Measurements from ENCODE around the gene PRRC2B. TPM values are rescaled to one million over a fixed set of nuclear protein-coding genes. Genes with fewer than 3 reads are reported as not detected.

The PRRC2B gene
- total and polyA plus RNA-seq, 4 donors = 39.4 to 171 (median 91.4) TPM

DNA sequence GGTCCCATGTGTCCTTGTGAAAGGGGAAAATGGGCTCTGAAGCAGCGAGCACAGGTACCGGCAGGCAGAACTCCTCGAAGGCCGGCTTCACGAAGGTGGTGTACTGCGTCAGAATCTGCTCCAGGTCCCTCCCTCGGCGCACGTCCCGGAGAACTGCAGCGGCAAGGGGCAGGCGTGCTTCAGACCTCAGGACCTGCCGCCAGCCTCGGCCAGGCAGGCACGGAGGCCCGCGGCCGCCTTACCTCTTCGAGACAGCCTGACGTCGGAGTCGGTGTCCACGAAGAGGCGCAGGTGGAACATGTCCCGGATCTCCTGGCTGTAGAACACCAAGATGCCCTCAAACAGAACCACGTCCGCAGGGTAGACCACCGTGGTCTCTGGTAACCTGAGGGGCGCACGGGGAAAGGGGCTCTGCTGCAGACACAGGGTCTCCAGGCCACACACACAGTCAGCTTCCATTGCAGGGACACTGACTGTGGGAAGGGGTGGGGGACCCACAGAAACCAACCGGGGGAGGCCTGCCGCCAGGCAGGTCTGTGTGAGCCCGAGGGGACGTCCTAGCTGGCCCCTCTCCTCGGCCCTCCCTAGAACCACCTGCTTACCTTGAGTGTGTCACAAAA is 135.1 kb downstream of the PRRC2B start:
- H3K4me3 ChIP-seq = no peak overlapping the region
- WGBS, 2 donors = 97 to 99% methylated on average over 35 of the region's 35 CpGs

DNA sequence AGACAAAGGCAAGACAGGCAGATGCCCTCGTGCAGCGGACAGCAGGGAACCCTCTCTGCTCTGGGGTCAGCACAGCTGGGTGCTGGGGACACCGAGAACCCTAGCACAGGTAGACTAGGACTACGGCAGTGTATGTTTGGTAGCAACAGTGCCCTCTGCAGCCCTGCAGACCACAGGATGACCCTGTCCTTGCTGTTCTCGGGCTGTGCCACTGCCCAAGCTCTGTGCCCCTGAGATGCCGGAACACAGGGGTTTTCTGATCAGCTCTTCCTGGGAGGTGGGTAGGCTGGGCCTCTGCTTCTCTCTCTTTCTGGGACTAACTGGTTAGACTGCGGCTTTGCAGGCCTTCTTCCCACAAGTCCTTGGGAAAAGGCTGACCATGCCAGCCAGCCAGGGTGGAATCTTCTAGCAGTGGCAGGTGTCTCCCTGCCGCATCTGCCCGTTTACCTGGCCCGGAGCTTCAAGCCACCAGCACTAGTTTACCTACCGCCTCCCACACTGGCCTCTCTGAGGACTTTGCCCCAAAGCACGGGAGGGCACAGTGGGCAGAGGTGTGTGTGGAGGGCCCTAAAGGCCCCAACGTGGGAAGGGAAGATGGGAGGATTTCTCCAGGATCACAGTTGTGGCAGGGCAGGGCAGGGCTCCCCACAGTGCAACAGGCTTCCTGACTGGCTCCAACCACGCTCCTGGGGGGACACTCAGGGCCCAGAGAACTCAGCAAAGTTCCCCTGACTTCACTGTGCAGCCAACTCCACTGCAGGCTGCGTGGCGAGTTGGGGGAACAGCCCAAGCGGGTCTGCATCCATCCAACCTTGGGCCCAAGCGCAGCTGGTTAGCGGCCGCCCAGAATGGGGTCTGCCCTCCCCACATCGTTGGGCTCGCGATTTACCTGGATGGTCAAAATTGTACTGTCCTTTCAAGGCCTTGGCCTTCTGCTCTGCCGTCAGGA is 136.0 kb downstream of the PRRC2B start:
- no peak for ATAC-seq (ENCODE audit: insufficient read depth, low FRiP score)
- Histone ChIP-seq H3K9ac (ENCODE audit: insufficient read depth in 1 of 2, low read length in 2 of 2) (peak overlapping the region in 1 of 2 donors; percentile 46), H3K9me3 (ENCODE audit: control insufficient read depth in 4 of 4, insufficient read depth in 3 of 4, low read length in 3 of 4) (no peaks in the 10 kb centered on the region), H3K4me3 (peak overlapping the region; percentile 87), H3K27ac (ENCODE audit: low read depth in 1 of 2, low read length in 1 of 2) (peak overlapping the region; percentile 20 to 80), H3K27me3 (ENCODE audit: control insufficient read depth in 3 of 3, insufficient read depth in 3 of 3, low read length in 2 of 3) (no peaks in the 10 kb centered on the region), H3K4me1 (ENCODE audit: control insufficient read depth in 5 of 5, insufficient read depth in 5 of 5, low read length in 5 of 5) (peaks cover 0 to 14% (median 11%) of the 10 kb centered on the region in 5 donors), H3K36me3 (ENCODE audit: control insufficient read depth in 4 of 4, insufficient read depth in 4 of 4, low read length in 4 of 4) (peaks cover 0 to 36% (median 13%) of the 10 kb centered on the region in 4 donors)
- WGBS, 2 donors = 64 to 77% methylated on average over 24 of the region's 24 CpGs
- no peak for DNase-seq
- TF ChIP-seq CTCF (IDR thresholded peaks at IDR 0.05; ENCODE audit: control extremely low read depth, extremely low read depth) = no peak

More for the DNA sequence above, 135.1 kb downstream of the PRRC2B start:
- Histone ChIP-seq H3K9ac (ENCODE audit: insufficient read depth in 1 of 2, low read length in 2 of 2) (no peak overlapping the region), H3K4me1 (ENCODE audit: control insufficient read depth in 5 of 5, insufficient read depth in 5 of 5, low read length in 5 of 5) (peaks cover 0 to 14% (median 8%) of the 10 kb centered on the region in 5 donors), H3K27me3 (ENCODE audit: control insufficient read depth in 3 of 3, insufficient read depth in 3 of 3, low read length in 2 of 3) (no peaks in the 10 kb centered on the region), H3K36me3 (ENCODE audit: control insufficient read depth in 4 of 4, insufficient read depth in 4 of 4, low read length in 4 of 4) (peaks cover 0 to 43% (median 14%) of the 10 kb centered on the region in 4 donors), H3K9me3 (ENCODE audit: control insufficient read depth in 4 of 4, insufficient read depth in 3 of 4, low read length in 3 of 4) (no peaks in the 10 kb centered on the region), H3K27ac (ENCODE audit: low read depth in 1 of 2, low read length in 1 of 2) (no peak overlapping the region)
- ATAC-seq (ENCODE audit: insufficient read depth, low FRiP score) (no peak), DNase-seq (no peak)
- no peak for TF ChIP-seq CTCF (IDR thresholded peaks at IDR 0.05; ENCODE audit: control extremely low read depth, extremely low read depth)

DNA sequence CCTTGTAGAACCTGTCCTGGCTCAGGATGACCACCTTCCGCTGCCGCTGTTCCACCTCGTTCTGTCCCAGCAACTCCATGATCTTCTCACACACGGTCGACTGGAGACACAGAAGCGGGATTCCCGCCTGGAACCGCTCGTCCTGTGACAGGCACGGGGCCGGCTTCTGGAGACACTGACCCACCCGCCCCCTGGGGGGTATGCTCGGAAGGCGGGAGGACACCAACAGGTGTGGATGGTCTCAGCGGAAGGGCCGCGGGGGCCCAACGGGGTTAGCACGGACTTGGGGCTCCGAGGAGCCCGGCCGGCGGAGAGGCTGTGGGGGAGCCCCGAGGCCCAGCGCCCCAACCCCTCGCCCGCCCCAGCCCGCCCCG is 136.6 kb downstream of the PRRC2B start:
- Histone ChIP-seq H3K9me3 (ENCODE audit: control insufficient read depth in 4 of 4, insufficient read depth in 3 of 4, low read length in 3 of 4) (no peaks in the 10 kb centered on the region), H3K9ac (ENCODE audit: insufficient read depth in 1 of 2, low read length in 2 of 2) (peak overlapping the region in 1 of 2 donors; percentile 46), H3K4me3 (peak overlapping the region; percentile 87), H3K36me3 (ENCODE audit: control insufficient read depth in 4 of 4, insufficient read depth in 4 of 4, low read length in 4 of 4) (peaks cover 0 to 33% (median 13%) of the 10 kb centered on the region in 4 donors), H3K27me3 (ENCODE audit: control insufficient read depth in 3 of 3, insufficient read depth in 3 of 3, low read length in 2 of 3) (no peaks in the 10 kb centered on the region), H3K4me1 (ENCODE audit: control insufficient read depth in 5 of 5, insufficient read depth in 5 of 5, low read length in 5 of 5) (peaks cover 0 to 14% (median 12%) of the 10 kb centered on the region in 5 donors), H3K27ac (ENCODE audit: low read depth in 1 of 2, low read length in 1 of 2) (peak overlapping the region; percentile 20 to 80)
- DNase-seq = peak in 1 of 3 donors; percentile 20
- WGBS, 2 donors = 3 to 4% methylated on average over 19 to 29 of the region's 29 CpGs
- TF ChIP-seq CTCF (IDR thresholded peaks at IDR 0.05; ENCODE audit: control extremely low read depth, extremely low read depth) = no peak
- peak; percentile 8 for ATAC-seq (ENCODE audit: insufficient read depth, low FRiP score)
